GM21528 (cell line): ENCODE results near the gene SSBP2.
"Not testable (repeated sequence)": the region's sequence is repeated elsewhere in the genome, so short reads cannot be mapped to it uniquely, and the experiment has no call there.

Experiments
- ATAC-seq: cut with Tn5 transposase; IDR thresholded peaks from one replicate; pipeline ENCODE4 v1.9.1; 2021; ENCODE audit warnings: mild to moderate bottlenecking, moderate library complexity; ENCODE audit not compliant: unreplicated experiment, low FRiP score

SSBP2 gene

DNA sequence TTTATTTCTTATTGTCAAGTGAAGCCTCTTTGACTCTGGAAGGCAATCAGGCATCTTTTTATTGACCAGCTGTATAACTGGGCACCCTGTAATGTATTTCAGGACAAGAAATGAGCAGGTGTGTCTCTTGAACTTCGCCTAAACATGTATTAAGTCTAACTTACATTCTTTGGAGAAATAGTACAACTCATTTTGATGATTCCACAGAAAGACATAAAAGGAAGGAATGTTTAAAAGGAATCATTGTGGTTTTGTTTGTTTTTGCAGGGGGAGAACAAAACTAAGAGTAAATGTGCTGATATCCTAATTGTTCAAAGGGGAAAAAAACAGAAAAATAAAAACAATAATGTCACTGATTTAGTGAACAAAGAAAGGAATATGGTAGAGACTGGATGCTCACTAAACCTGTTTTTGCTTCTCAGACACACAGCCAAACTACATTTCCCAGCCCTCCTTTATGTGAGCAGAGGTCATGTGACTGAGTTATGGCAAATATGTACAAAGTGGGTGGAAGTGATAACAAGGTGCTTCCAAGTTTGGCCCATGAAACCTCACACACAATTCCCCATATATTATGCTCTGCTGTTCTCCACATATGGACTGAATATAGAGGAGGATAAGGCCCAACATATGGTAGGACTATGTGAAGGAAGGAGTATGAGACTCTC is 206.4 kb downstream of the SSBP2 start:
- ATAC-seq = no peak

GRCh38 chr5:81542242-81542641 is 208.7 kb downstream of the SSBP2 start:
- no peak for ATAC-seq

DNA sequence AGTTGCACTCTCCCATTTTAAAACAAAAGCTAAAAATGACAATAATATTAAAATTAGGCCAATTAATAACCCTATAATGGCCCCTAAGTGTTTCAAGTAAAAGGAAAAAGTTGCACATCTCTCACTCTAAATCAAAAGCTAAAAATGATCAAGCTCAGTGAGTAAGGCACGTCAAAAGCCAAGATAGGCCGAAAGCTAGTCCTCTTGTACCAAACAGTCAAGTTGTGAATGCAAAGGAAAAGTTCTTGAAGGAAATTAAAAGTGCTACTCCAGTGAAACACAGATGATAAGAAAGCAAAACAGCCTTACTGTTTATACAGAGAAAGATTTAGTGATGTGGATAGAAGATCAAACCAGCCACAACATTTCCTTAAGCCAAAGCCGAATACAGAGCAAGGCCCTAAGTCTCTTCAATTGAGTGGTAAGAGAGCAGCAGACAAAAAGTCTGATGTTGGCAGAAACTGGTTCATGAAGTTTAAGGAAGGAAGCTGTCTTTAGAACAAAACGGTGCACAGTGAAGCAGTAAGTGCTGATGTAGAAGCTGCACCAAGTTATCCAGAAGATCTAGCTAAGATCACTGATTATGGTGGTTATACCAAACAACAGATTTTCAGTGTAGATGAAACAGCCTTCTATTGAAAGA is 212.9 kb downstream of the SSBP2 start:
- ATAC-seq = no peak

DNA sequence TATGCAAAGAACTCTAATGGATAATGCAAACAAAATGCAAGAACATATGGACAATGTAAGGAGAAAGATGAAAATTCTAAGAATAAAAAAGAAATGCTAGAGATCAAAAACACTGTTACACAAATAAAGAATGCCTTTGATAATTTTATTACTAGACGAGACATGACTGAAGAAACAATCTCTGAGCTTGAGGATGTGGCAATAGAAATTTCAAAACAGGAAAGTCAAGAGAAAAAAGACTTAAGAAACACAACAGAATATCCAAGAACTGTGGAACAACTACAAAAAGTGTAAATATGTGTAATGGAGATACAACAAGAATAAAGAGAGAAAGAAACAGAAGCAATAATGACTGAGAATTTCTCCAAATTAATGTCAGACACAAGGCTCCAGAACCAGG is 216.5 kb downstream of the SSBP2 start:
- ATAC-seq = no peak

DNA sequence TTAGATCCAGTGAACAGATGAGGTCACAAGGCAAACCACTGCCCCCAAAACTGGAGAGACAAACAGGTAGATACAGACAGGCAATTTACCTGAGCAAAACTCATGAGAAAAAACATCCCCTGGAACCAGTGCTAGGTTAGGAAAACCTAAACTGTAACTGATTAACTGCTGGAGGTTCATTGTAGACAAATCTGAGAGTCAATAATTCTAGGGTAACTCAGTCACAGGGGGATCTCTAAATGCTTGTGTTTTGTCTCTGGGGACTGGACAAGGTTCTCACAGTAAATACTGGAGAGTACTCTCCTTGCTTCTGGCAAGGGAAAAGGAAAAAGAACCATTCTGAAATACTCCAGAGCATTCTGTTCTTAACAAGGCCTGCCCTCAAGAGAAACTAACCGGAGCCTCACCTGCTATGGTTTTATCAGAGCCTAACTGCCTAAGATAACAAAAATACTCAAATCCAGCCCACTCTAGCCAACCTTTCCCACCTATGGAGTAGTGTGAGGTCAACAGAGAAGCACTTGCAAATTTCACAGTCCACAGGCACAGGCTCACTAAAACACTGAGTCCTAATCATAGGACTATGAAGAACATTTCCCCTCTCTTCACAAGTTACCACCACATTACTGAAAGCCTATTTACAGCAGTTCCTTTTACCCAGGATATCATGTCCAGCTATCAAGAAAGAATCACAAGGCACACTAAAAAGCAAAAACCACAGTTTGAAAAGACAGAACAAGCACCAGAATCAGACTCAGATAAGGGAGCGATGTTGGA is 217.1 kb downstream of the SSBP2 start:
- ATAC-seq = no peak

GRCh38 chr5:81530919-81531318 is 220.0 kb downstream of the SSBP2 start:
- ATAC-seq = no peak

DNA sequence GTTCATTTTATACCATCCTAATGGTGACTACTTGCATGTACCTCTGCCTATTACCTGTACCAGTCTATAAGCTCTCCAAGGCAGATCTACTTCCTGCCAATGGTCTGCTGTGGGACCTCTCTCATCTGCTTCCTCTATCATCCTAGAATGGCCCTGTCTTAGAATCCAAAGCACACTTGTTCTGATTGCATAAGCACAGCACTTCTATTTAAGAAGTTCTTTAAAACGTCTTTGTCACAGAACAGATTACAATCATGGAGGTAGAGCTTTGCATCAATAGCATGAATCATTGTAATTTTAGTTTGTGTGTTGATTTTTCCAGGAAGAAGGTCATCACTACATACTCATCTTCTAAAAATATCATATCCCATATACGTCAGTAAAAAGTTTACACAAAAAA is 225.2 kb downstream of the SSBP2 start:
- ATAC-seq = no peak

GRCh38 chr5:81524015-81524414 is 226.9 kb downstream of the SSBP2 start:
- no peak for ATAC-seq

DNA sequence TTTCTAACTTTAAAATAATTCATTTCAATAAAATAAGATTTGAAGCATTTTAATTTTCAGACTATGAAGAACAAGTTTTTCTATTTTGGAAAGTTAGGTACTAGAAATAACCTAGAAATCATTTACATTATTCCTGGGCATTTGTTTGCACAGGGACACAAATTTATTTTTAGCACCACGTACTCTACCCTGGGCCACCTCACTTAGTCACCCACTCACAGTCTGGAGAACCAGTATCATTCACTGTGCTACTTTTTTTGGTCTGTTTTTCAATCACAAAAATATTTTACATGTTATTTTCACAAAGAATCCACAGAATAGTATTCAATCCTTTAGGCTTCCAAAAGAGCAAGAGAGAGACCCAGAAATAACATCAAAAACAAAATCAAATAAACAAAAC is 228.3 kb downstream of the SSBP2 start:
- ATAC-seq = no peak

GRCh38 chr5:81520769-81521168 is 230.1 kb downstream of the SSBP2 start:
- ATAC-seq = no peak

GRCh38 chr5:81519217-81519905 is 231.5 kb downstream of the SSBP2 start:
- ATAC-seq = no peak

DNA sequence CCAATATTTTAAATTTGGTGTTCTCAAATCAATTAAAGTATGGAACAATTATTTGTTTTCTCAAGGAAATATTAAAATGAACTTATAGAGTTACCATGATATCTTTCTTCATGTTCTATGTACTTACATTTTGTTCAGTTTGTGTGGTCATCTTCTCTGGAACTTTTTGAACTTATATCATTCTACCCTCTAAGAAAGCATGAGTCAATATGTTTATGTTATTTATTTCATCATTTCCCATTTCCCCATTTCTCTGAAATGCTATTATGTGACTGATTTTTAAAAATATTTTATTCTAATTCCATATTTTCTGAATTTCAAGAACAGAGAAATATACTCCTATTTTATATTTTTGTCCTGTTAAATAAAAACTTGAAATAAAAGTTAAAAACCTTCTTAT is 233.4 kb downstream of the SSBP2 start:
- ATAC-seq = no peak

GRCh38 chr5:81516091-81516490 is 234.8 kb downstream of the SSBP2 start:
- ATAC-seq = no peak

- no peak for ATAC-seq
Measured at GRCh38 chr5:81513982-81514381, 236.9 kb downstream of the SSBP2 start.

- ATAC-seq = no peak
Measured at GRCh38 chr5:81513473-81513872, 237.4 kb downstream of the SSBP2 start.

DNA sequence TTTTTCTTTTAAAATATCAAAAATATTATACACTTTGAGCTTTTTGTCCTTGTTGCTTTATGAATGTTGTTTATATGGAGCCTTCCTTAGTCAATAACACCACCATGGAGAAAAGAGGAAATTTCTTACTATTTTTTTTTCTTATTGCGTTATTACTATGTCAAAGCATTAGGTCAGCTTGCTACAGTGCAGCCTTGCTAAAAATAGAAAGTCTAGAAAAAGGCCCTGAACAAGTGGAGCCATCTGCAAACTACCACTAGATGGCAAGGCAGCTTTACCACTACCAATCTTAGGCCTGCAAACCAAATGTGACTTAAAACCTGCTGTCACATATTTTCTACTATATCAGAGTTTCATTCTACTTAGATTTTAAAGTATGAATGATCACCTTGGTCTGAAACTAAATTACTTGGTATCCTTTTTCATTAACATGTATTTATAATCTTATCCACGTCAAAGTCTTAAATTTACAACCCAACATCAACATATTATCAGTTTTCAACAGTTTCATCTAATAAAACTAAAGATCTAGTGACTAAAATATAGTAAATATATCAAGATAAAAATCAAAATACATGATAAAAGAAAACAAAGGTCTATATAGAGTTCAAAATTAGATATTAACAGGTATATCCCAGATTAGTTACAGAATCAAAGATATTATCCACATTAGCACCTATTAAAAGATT is 243.9 kb downstream of the SSBP2 start:
- ATAC-seq = peak; percentile 97

DNA sequence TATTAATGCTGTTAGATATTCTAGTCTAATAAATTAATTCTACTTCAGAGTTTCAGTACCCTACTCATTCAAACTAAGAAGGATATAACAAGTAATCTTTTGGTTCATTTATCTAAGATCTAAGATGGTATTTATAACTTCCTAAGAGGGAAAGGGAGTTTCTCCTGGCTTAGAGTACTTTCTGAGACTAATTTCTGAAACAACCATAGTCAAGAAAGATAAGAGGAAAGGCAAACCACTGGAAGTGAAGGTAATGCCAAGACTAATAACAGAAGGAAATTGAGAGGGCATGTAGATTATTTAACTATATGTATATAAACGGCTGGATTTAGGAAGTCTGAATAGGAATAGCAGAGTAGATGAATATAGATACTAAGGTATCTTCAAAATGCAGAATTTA is 244.5 kb downstream of the SSBP2 start:
- no peak for ATAC-seq

DNA sequence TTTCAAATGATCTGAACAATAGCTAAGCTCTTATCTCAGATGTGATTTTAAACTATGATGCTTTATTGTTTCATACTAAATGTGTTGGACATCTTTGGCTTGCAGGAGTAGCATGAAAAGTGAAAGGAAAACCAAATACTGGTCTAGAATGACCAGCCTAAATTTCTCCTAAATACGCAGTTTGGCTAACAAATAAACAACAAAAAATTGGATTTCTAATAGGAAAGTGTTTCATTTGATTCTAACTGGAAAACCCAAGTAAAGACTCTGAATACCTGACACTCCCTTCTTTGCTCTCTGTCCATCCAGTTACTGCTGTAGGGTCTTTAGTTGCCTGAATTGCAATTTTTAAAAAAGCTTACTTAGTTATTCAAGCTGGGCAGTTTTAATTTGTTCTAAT is 245.2 kb downstream of the SSBP2 start:
- ATAC-seq = no peak

- not testable (repeated sequence) for ATAC-seq
Measured at GRCh38 chr5:81503602-81504001, 247.3 kb downstream of the SSBP2 start.

DNA sequence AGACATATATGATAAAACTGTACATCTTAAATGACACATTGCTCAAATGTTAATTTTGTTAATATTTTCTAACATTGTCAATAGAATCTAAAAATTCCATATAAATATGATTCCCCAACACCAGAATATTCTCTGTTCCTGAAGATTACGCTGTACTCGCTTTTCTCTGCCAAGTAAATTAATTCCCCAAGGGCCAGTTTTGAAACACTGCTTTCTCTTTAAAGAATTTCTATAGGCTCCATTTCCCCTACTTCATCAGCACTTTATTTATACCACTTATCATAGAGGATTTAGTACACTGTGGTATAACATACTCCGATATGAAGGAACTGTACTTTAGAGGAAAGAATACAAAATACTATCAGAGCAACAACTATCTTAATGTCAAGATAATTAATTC is 255.6 kb downstream of the SSBP2 start:
- ATAC-seq = no peak

- ATAC-seq = no peak
Measured at GRCh38 chr5:81488862-81489261, 262.0 kb downstream of the SSBP2 start.
